BLaER1 treated with 17β-estradiol and CSF1 and Interleukin-3, amounts not matched to agents 10 nM and 100 nM (cell line): Measurements from ENCODE around the gene PLA2G6.

Experiments used
- H3K27ac ChIP-seq, 11 experiments: shearing (Covaris generic); formaldehyde crosslinking; 2 replicates each; pipeline ENCODE4 v1.8.1; 2022
- H3K27me3 ChIP-seq, 11 experiments: shearing (Covaris generic); formaldehyde crosslinking; 2 replicates each; pipeline ENCODE4 v1.8.1; 2022
- H3K36me3 ChIP-seq, 11 experiments: shearing (Covaris generic); formaldehyde crosslinking; 2 replicates each; pipeline ENCODE4 v1.8.1; 2022
- H3K4me1 ChIP-seq, 10 experiments: shearing (Covaris generic); formaldehyde crosslinking; 2 replicates each; pipeline ENCODE4 v1.8.1; 2022
- H3K4me2 ChIP-seq, 11 experiments: shearing (Covaris generic); formaldehyde crosslinking; 2 replicates each; pipeline ENCODE4 v1.8.1; 2022
- H3K4me3 ChIP-seq, 10 experiments: shearing (Covaris generic); formaldehyde crosslinking; 2 replicates each; pipeline ENCODE4 v1.8.1; 2022
- H3K9ac ChIP-seq, 11 experiments: shearing (Covaris generic); formaldehyde crosslinking; 2 replicates each; pipeline ENCODE4 v1.8.1; 2022
- H3K9me3 ChIP-seq, 11 experiments: shearing (Covaris generic); formaldehyde crosslinking; replicated peaks in 1 of 11; 2 replicates each; pipeline ENCODE4 v1.8.1; 2022
- H4K20me1 ChIP-seq, 11 experiments: shearing (Covaris generic); formaldehyde crosslinking; 2 replicates each; pipeline ENCODE4 v1.8.1; 2022
- Cebpa-rat ChIP-seq, 11 experiments: shearing (Covaris generic); IDR thresholded peaks; 2 replicates each; pipeline ENCODE4 v1.8.1; 2022

The PLA2G6 gene

GRCh38 chr22:38107692-38108515 is 73.7 kb downstream of the PLA2G6 start:
- H3K27me3 ChIP-seq, result no peaks in the 10 kb centered on the region
- H3K9me3 ChIP-seq, result no peaks in the 10 kb centered on the region
- H4K20me1 ChIP-seq, result no peaks in the 10 kb centered on the region; a peak in 2 of 22 replicates
- peaks cover 0 to 13% (median 0%) of the 10 kb centered on the region in 11 experiments; a peak in 3 of 22 replicates for H3K36me3 ChIP-seq
- no peak for TF ChIP-seq Cebpa-rat (IDR thresholded peaks at IDR 0.05)
- H3K9ac ChIP-seq, result no peak overlapping the region
- H3K4me2 ChIP-seq, result peak overlapping the region in 6 of 11 experiments; percentile 10 to 49 (median 37); a peak in 8 of 22 replicates
- H3K27ac ChIP-seq, result no peak overlapping the region
- no peak overlapping the region for H3K4me3 ChIP-seq
- H3K4me1 ChIP-seq, result peaks cover 0 to 31% (median 21%) of the 10 kb centered on the region in 10 experiments; a peak in 14 of 20 replicates

- H3K36me3 ChIP-seq, result peaks cover 0 to 13% (median 0%) of the 10 kb centered on the region in 11 experiments; a peak in 3 of 22 replicates
- no peak overlapping the region for H3K9ac ChIP-seq
- H3K4me1 ChIP-seq, result peaks cover 0 to 31% (median 21%) of the 10 kb centered on the region in 10 experiments; a peak in 14 of 20 replicates
- H4K20me1 ChIP-seq, result no peaks in the 10 kb centered on the region; a peak in 2 of 22 replicates
- TF ChIP-seq Cebpa-rat (IDR thresholded peaks at IDR 0.05), result no peak
- H3K4me3 ChIP-seq, result no peak overlapping the region
- H3K27me3 ChIP-seq, result no peaks in the 10 kb centered on the region
- no peak overlapping the region for H3K27ac ChIP-seq
- H3K9me3 ChIP-seq, result no peaks in the 10 kb centered on the region
- H3K4me2 ChIP-seq, result 0 out of 22 replicates have a peak overlapping the region, but pooled peaks of 1 of the 11 experiments have one; percentile 46
Observed at GRCh38 chr22:38106814-38107578, 74.6 kb downstream of the PLA2G6 start.

- Histone ChIP-seq H3K27ac (no peak overlapping the region), H3K4me1 (peaks cover 0 to 31% (median 21%) of the 10 kb centered on the region in 10 experiments; a peak in 14 of 20 replicates), H3K4me2 (peak overlapping the region in 1 of 11 experiments; percentile 49; a peak in 2 of 22 replicates), H4K20me1 (no peaks in the 10 kb centered on the region; a peak in 2 of 22 replicates), H3K27me3 (no peaks in the 10 kb centered on the region), H3K9me3 (no peaks in the 10 kb centered on the region), H3K36me3 (no peaks in the 10 kb centered on the region), H3K4me3 (no peak overlapping the region), H3K9ac (no peak overlapping the region)
- no peak for TF ChIP-seq Cebpa-rat (IDR thresholded peaks at IDR 0.05)
Observed at GRCh38 chr22:38104084-38104483, 77.5 kb downstream of the PLA2G6 start.

- H3K9me3 ChIP-seq, result no peaks in the 10 kb centered on the region
- TF ChIP-seq Cebpa-rat (IDR thresholded peaks at IDR 0.05), result no peak
- peak overlapping the region in 1 of 11 experiments; percentile 24; a peak in 1 of 22 replicates for H3K9ac ChIP-seq
- peaks cover 0 to 31% (median 21%) of the 10 kb centered on the region in 10 experiments; a peak in 14 of 20 replicates for H3K4me1 ChIP-seq
- no peaks in the 10 kb centered on the region; a peak in 2 of 22 replicates for H4K20me1 ChIP-seq
- no peak overlapping the region for H3K4me3 ChIP-seq
- no peak overlapping the region for H3K27ac ChIP-seq
- H3K27me3 ChIP-seq, result no peaks in the 10 kb centered on the region
- H3K4me2 ChIP-seq, result no peak overlapping the region
- no peaks in the 10 kb centered on the region for H3K36me3 ChIP-seq
Observed at GRCh38 chr22:38103641-38104040, 78.0 kb downstream of the PLA2G6 start.

- Histone ChIP-seq H3K9ac (no peak overlapping the region), H3K36me3 (no peaks in the 10 kb centered on the region; a peak in 1 of 22 replicates), H4K20me1 (no peaks in the 10 kb centered on the region; a peak in 1 of 22 replicates), H3K27me3 (no peaks in the 10 kb centered on the region), H3K4me3 (no peak overlapping the region), H3K4me1 (peaks cover 0 to 6% (median 0%) of the 10 kb centered on the region in 10 experiments; a peak in 1 of 20 replicates), H3K9me3 (no peaks in the 10 kb centered on the region), H3K4me2 (no peak overlapping the region), H3K27ac (no peak overlapping the region)
- TF ChIP-seq Cebpa-rat (IDR thresholded peaks at IDR 0.05), result no peak
Observed at GRCh38 chr22:38098410-38099249, 83.0 kb downstream of the PLA2G6 start.

GRCh38 chr22:38097557-38098409 is 83.8 kb downstream of the PLA2G6 start:
- peaks cover 0 to 5% (median 0%) of the 10 kb centered on the region in 10 experiments; a peak in 1 of 20 replicates for H3K4me1 ChIP-seq
- no peak for TF ChIP-seq Cebpa-rat (IDR thresholded peaks at IDR 0.05)
- H3K4me2 ChIP-seq, result no peak overlapping the region
- H3K9ac ChIP-seq, result no peak overlapping the region
- no peaks in the 10 kb centered on the region; a peak in 1 of 22 replicates for H3K36me3 ChIP-seq
- no peaks in the 10 kb centered on the region for H4K20me1 ChIP-seq
- no peaks in the 10 kb centered on the region for H3K9me3 ChIP-seq
- H3K27me3 ChIP-seq, result no peaks in the 10 kb centered on the region
- H3K4me3 ChIP-seq, result no peak overlapping the region
- H3K27ac ChIP-seq, result no peak overlapping the region

- Histone ChIP-seq H3K4me3 (no peak overlapping the region), H3K27ac (no peak overlapping the region), H3K4me2 (no peak overlapping the region; a peak in 1 of 22 replicates), H3K9ac (no peak overlapping the region), H3K27me3 (no peaks in the 10 kb centered on the region), H3K36me3 (no peaks in the 10 kb centered on the region; a peak in 1 of 22 replicates), H3K9me3 (no peaks in the 10 kb centered on the region), H4K20me1 (no peaks in the 10 kb centered on the region), H3K4me1 (peaks cover 0 to 5% (median 0%) of the 10 kb centered on the region in 10 experiments; a peak in 1 of 20 replicates)
- TF ChIP-seq Cebpa-rat (IDR thresholded peaks at IDR 0.05), result no peak
Observed at GRCh38 chr22:38097058-38097457, 84.6 kb downstream of the PLA2G6 start.

- H3K9me3 ChIP-seq, result no peaks in the 10 kb centered on the region
- no peak overlapping the region for H3K4me3 ChIP-seq
- H3K36me3 ChIP-seq, result no peaks in the 10 kb centered on the region; a peak in 1 of 22 replicates
- no peak overlapping the region for H3K4me2 ChIP-seq
- peaks cover 0 to 5% (median 0%) of the 10 kb centered on the region in 11 experiments; a peak in 3 of 22 replicates for H3K27me3 ChIP-seq
- no peak for TF ChIP-seq Cebpa-rat (IDR thresholded peaks at IDR 0.05)
- H4K20me1 ChIP-seq, result peaks cover 0 to 4% (median 0%) of the 10 kb centered on the region in 11 experiments; a peak in 2 of 22 replicates
- no peak overlapping the region for H3K9ac ChIP-seq
- no peaks in the 10 kb centered on the region for H3K4me1 ChIP-seq
- H3K27ac ChIP-seq, result no peak overlapping the region
Observed at GRCh38 chr22:38089474-38089851, 92.2 kb downstream of the PLA2G6 start.
